T-helper 2 cell treated with Interferon-gamma antibody and Interleukin-4, amounts not matched to agents 5 μg/mL and 100 μg/mL, for 36 hours (primary cell): ENCODE data around the gene IL4I1.

Experiments used
- DNase-seq: peaks from one replicate; pipeline ENCODE4 v3.0.0; 2021; ENCODE audit warnings: low spot score
- H3K27ac Mint-ChIP-seq: one replicate; pipeline ENCODE4 v1.8.0; 2021; ENCODE audit warnings: mild to moderate bottlenecking, mixed read lengths
- H3K27me3 Mint-ChIP-seq: one replicate; pipeline ENCODE4 v1.8.0; 2021; ENCODE audit warnings: low read depth, mixed read lengths
- H3K36me3 Mint-ChIP-seq: one replicate; pipeline ENCODE4 v1.8.0; 2021; ENCODE audit warnings: low read depth, mixed read lengths
- H3K4me1 Mint-ChIP-seq: one replicate; pipeline ENCODE4 v1.8.0; 2021; ENCODE audit warnings: low read depth, mixed read lengths
- H3K4me3 Mint-ChIP-seq: one replicate; pipeline ENCODE4 v1.8.0; 2022; ENCODE audit warnings: mild to moderate bottlenecking, moderate library complexity, mixed read lengths
- H3K9me3 Mint-ChIP-seq: one replicate; pipeline ENCODE4 v1.8.0; 2021; ENCODE audit warnings: mixed read lengths

Gene IL4I1

GRCh38 chr19:49916839-49917733 lies 20.4 kb upstream of the IL4I1 start:
- Mint-ChIP-seq H3K27me3 (no peaks in the 10 kb centered on the region), H3K4me1 (peaks cover 19% of the 10 kb centered on the region), H3K36me3 (peaks cover 60% of the 10 kb centered on the region), H3K27ac (no peak overlapping the region), H3K4me3 (no peak overlapping the region), H3K9me3 (no peaks in the 10 kb centered on the region)
- DNase-seq, result no peak

- Mint-ChIP-seq H3K36me3 (peaks cover 58% of the 10 kb centered on the region), H3K4me1 (peaks cover 22% of the 10 kb centered on the region), H3K4me3 (no peak overlapping the region), H3K27ac (no peak overlapping the region), H3K9me3 (no peaks in the 10 kb centered on the region), H3K27me3 (no peaks in the 10 kb centered on the region)
- DNase-seq, result no peak
Observed at GRCh38 chr19:49915271-49915670, 18.6 kb upstream of the IL4I1 start.

DNA sequence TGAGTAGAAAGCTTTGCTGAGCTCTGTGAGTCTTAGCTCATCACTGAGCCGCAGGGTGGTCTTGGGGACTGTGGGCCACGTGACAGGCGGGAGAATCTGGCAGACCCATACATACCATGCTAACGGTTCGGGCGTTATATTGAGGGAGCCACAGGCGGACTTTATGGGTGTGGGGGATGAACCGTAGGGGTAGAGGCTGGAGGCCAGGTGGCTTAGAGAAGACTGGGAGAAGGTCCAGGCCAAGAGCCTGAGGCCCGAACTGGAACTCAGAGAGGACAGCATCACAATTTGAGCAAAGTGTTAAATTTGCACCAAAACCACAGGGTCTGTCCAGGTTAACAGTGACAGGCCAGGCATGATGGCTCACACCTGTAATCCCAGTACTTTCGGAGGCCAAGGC lies 17.0 kb upstream of the IL4I1 start:
- H3K4me1 Mint-ChIP-seq, result peaks cover 20% of the 10 kb centered on the region

GRCh38 chr19:49912965-49913685 lies 16.4 kb upstream of the IL4I1 start:
- Mint-ChIP-seq H3K4me3 (no peak overlapping the region), H3K27ac (no peak overlapping the region), H3K4me1 (peaks cover 20% of the 10 kb centered on the region), H3K27me3 (no peaks in the 10 kb centered on the region), H3K9me3 (no peaks in the 10 kb centered on the region), H3K36me3 (peaks cover 61% of the 10 kb centered on the region)
- no peak for DNase-seq

More for the DNA sequence above, 17.0 kb upstream of the IL4I1 start:
- Mint-ChIP-seq H3K36me3 (peaks cover 58% of the 10 kb centered on the region), H3K27me3 (no peaks in the 10 kb centered on the region), H3K27ac (no peak overlapping the region), H3K9me3 (no peaks in the 10 kb centered on the region), H3K4me3 (no peak overlapping the region)
- no peak for DNase-seq

DNA sequence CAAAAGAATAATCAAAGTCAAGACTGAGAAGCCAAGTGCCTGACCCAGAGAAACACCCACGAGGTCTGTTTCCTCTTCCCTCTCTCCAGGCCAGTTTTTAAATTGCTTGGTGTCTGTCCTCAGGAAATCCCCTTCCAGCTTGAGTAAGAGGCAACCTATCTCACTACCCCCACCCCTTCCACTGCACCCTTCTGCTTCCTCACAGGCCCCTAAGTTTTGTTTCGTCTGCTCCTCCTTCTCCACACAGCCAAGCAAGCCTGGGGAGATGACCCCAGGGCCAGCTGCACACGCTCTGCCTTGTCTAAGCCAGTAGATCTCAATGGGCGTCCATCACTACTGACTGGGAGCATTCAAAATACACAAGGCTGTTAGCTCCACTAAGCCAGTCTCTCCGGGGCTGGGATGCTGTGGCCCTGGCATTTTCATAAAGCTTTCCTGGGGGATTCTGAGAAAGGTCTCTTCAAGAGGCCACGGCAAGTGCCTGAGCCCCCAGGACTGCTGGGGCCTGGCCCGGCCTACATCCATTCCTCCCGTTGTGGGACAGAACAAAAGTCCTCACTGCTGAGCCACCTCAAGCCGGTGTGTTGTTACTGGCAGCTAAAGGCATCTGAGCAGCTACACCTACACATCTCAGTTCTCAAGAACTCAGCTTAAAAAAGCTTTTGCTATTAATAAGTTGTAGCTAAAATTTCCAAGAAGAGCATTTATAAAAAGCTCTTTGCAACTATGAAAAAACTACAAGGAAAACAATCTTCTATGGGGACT lies 14.9 kb upstream of the IL4I1 start:
- peak; percentile 44 for DNase-seq
- Mint-ChIP-seq H3K27me3 (no peaks in the 10 kb centered on the region), H3K4me3 (peak overlapping the region; percentile 21), H3K27ac (peak overlapping the region; percentile 63), H3K36me3 (peaks cover 55% of the 10 kb centered on the region), H3K4me1 (peaks cover 21% of the 10 kb centered on the region), H3K9me3 (no peaks in the 10 kb centered on the region)

DNA sequence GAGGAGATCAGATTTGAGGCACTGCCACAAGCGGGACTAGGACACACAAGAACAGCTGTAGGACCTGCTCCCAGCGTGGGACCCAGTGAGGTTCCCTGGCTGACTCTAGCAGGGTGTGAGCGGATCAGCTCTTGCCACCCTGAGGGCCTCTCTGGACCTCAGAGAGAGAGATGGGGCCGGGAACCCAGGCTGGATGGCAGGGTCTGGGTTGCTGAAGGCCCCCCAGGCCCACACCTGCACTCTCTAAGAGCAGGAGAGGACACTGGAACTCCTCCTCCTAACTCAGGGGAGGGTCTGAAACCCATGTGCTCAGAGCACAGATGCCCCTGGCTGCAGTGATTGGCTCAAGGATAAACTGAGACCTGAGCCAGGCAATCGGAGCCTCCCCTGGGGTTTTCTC lies 13.5 kb upstream of the IL4I1 start:
- Mint-ChIP-seq H3K4me1 (peaks cover 24% of the 10 kb centered on the region), H3K4me3 (no peak overlapping the region), H3K36me3 (peaks cover 57% of the 10 kb centered on the region), H3K27me3 (no peaks in the 10 kb centered on the region), H3K27ac (no peak overlapping the region), H3K9me3 (no peaks in the 10 kb centered on the region)
- no peak for DNase-seq

GRCh38 chr19:49908480-49909420 lies 12.1 kb upstream of the IL4I1 start:
- Mint-ChIP-seq H3K9me3 (no peaks in the 10 kb centered on the region), H3K27me3 (no peaks in the 10 kb centered on the region), H3K4me1 (peaks cover 24% of the 10 kb centered on the region), H3K27ac (no peak overlapping the region), H3K4me3 (no peak overlapping the region), H3K36me3 (peaks cover 46% of the 10 kb centered on the region)
- no peak for DNase-seq

GRCh38 chr19:49907745-49908446 lies 11.2 kb upstream of the IL4I1 start:
- Mint-ChIP-seq H3K4me1 (peaks cover 19% of the 10 kb centered on the region), H3K27ac (peak overlapping the region; percentile 15), H3K36me3 (peaks cover 37% of the 10 kb centered on the region), H3K27me3 (no peaks in the 10 kb centered on the region), H3K4me3 (no peak overlapping the region), H3K9me3 (no peaks in the 10 kb centered on the region)
- no peak for DNase-seq

- H3K4me1 Mint-ChIP-seq, result peaks cover 13% of the 10 kb centered on the region
- DNase-seq, result no peak
- no peak overlapping the region for H3K27ac Mint-ChIP-seq
- no peaks in the 10 kb centered on the region for H3K9me3 Mint-ChIP-seq
- H3K36me3 Mint-ChIP-seq, result peaks cover 31% of the 10 kb centered on the region
- H3K27me3 Mint-ChIP-seq, result no peaks in the 10 kb centered on the region
- H3K4me3 Mint-ChIP-seq, result no peak overlapping the region
Observed at GRCh38 chr19:49906879-49907564, 10.3 kb upstream of the IL4I1 start.

- no peak overlapping the region for H3K27ac Mint-ChIP-seq
- H3K4me3 Mint-ChIP-seq, result no peak overlapping the region
- DNase-seq, result no peak
- H3K27me3 Mint-ChIP-seq, result no peaks in the 10 kb centered on the region
- peaks cover 5% of the 10 kb centered on the region for H3K4me1 Mint-ChIP-seq
- peaks cover 20% of the 10 kb centered on the region for H3K36me3 Mint-ChIP-seq
- no peaks in the 10 kb centered on the region for H3K9me3 Mint-ChIP-seq
Observed at GRCh38 chr19:49904136-49904535, 7.4 kb upstream of the IL4I1 start.

DNA sequence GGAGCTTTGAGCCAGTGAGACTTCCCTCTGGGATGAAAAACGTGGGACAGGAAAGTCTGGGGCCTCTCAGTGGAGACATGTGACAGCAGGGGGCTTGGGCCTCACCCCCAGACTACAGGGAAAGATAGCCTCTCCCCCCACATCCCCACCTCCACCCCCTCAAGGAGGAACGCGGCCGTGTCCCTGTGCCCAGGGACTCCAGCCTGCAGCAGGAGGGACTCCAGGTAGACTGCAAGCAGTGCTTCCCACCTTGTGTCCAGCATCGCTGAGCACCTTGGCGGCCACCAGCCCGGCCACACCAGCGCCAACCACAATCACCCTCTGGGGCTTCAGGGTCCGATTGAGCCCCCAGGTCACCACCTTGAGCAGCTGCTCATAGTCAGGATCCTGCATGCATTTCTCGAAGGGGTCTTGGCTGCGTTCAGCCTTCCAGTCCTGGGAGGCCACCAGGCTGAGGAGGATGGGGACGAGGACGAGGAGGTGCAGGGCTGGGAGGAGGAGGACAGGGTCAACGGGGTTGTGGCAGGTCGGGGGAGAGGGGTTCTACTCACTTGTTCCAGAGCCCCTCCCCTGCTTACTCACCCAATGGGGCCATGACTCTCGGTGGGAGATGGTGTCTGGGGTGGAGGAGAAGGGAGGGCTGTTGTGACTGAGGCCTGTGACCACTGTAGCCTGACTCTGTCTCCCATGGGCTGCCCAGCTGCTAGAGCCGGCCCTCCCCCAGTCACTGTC lies 955 bp downstream of the IL4I1 start:
- H3K36me3 Mint-ChIP-seq, result no peaks in the 10 kb centered on the region
- H3K27ac Mint-ChIP-seq, result no peak overlapping the region
- H3K9me3 Mint-ChIP-seq, result no peaks in the 10 kb centered on the region
- peaks cover 18% of the 10 kb centered on the region for H3K4me1 Mint-ChIP-seq
- peak; percentile 38 for DNase-seq
- no peak overlapping the region for H3K4me3 Mint-ChIP-seq
- no peaks in the 10 kb centered on the region for H3K27me3 Mint-ChIP-seq
